ENCODE data around the gene NR3C1.

Gene NR3C1

GRCh38 chr5:143228597-143229293, 174.7 kb downstream of the NR3C1 start:
- DNase-seq, result no peak

All from CD4-positive, alpha-beta T cell treated with Interleukin-15 for 1 hour (primary cell).